GM18507 (cell line): ENCODE data around the gene MMUT.
"Not testable (repeated sequence)": the region's sequence is repeated elsewhere in the genome, so short reads cannot be mapped to it uniquely, and the experiment has no call there.

ENCODE experiments used
- DNase-seq: peaks from one replicate; pipeline ENCODE4 v3.0.0; 2011; ENCODE audit warnings: low read depth; ENCODE audit not compliant: insufficient read length; ENCODE audit errors: extremely low spot score
- FAIRE-seq: peaks from 2 replicates; lab custom pipeline; 2011; peaks lifted over from hg19 to GRCh38; lab: Jason Lieb, UNC

Gene MMUT

GRCh38 chr6:49430866-49431265 lies 32.2 kb downstream of the MMUT start:
- FAIRE-seq (no peak), DNase-seq (no peak)

- no peak for DNase-seq
These were observed 32.9 kb downstream of the MMUT start for GRCh38 chr6:49430187-49430586.

GRCh38 chr6:49423817-49424216 lies 39.2 kb downstream of the MMUT start:
- DNase-seq (no peak), FAIRE-seq (no peak)

More at GRCh38 chr6:49430187-49430586, 32.9 kb downstream of the MMUT start:
- no peak for FAIRE-seq

- no peak for DNase-seq
- no peak for FAIRE-seq
These were observed 46.9 kb downstream of the MMUT start for GRCh38 chr6:49416195-49416594.

GRCh38 chr6:49415358-49415757 lies 47.7 kb downstream of the MMUT start:
- FAIRE-seq = no peak
- DNase-seq = no peak

- DNase-seq (no peak), FAIRE-seq (no peak)
These were observed 52.5 kb downstream of the MMUT start for GRCh38 chr6:49410564-49410963.

DNA sequence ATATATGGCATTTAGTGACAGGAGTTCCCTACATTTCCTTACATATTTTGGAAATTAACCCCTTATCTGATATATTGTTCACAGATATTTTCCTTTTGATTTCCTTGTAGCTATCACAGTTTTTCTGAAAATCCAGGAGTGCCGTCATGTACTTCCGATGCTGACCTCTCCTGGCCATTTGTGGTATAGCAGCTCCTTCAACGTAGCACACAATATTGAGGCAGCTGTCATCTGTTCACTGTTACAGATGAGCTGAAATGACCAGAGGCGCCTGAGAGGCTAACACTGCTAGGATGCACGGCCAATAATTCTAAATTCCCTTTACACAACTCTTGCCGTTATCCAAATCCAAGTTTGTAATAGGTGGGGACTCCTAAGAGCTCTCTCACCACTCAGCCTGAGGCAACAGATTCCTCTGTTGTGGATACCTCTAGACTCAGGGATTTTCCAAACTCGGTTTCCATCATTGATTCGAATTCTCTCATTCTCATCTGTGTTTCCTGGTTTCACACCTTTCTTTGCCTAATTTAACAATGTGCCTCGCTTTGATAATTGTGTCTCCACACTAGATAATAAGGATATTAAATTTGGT lies 53.0 kb downstream of the MMUT start:
- FAIRE-seq = peak; percentile 82
- DNase-seq = peak; percentile 5

DNA sequence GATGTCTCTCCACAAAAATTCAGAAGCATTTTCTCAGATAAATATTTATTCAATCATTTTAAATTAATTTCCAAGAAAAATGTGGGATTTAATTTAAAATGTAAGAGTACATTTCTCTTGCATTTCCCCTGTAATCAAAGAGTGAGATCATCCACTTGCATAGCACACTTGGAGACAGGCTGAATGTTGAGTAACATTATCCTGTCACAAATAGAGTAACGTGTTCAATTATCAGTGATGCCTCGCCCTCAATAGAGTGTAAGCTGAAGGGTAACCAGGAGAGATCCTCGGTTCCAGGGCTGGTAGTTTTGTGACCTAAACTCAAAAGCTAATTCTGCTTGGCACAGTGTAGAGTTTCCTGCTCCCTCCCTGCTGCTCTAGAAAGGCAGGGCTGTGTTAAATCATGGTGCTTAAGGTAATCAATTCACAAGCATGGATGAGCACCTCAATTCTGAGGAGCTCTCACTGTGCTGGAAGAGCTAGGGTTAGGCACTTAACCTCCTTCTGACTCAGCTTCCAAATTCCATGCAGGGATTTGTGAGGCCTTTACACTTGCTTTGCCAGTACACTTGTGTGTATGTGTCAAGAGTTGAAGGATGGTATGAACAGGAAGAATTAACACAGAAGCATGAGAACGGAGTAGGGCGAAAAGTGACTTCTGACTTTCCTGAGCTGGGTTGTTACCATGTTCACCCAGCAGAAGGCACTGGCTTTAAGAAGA lies 56.6 kb downstream of the MMUT start:
- FAIRE-seq (no peak), DNase-seq (no peak)

GRCh38 chr6:49401063-49401462 lies 62.0 kb downstream of the MMUT start:
- DNase-seq = no peak

GRCh38 chr6:49386667-49387508 lies 76.2 kb downstream of the MMUT start:
- FAIRE-seq, DNase-seq: not testable (repeated sequence)

More at GRCh38 chr6:49401063-49401462, 62.0 kb downstream of the MMUT start:
- no peak for FAIRE-seq

DNA sequence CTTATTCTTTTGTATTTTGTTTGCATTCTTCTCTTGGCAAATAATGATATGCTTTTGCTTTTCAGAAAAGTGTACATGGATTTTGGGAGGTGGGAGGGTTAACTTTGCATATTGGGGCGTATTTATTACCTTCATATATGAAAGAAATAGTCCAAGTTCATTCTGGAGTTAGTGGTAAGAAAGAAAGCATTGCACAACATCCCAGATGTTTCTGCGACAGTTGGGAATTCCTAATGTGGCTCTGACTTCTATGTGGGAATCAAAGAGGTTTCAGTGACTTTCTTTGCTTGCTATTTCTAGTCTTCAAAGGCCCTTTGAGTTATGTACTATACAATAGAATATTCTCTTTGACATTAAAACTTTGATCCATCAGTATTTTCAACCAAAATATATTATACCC lies 78.1 kb downstream of the MMUT start:
- FAIRE-seq = no peak

More for the DNA sequence above, 78.1 kb downstream of the MMUT start:
- DNase-seq = no peak
